ENCODE data around the gene ZNF469.

- no peak for TF ChIP-seq CTCF (IDR thresholded peaks at IDR 0.05)
- TF ChIP-seq CBFB (CRISPR knock-in tag; IDR thresholded peaks at IDR 0.05; ENCODE audit: low read depth), result no peak
- TF ChIP-seq PRRX2 (CRISPR knock-in tag; IDR thresholded peaks at IDR 0.05), result no peak
These were observed 34.9 kb upstream of the ZNF469 start for GRCh38 chr16:88347656-88348376.

All from WTC11 (cell line).